KBM-7 (cell line): ENCODE measurements around the gene ZSCAN30.

Experiments used
- DNase-seq: peaks from one replicate; pipeline ENCODE4 v3.0.0-alpha.2; 2015
- in situ Hi-C: fragments of 300-500 bp; cut with MboI; formaldehyde crosslinking; loops from 2 replicates; pipeline ENCODE4 v1.14.3; 2020; ENCODE audit warnings: low sequenced_read_pairs, low pct_unique_long_range_greater_than_20kb, mixed read lengths

ZSCAN30 gene

GRCh38 chr18:35283923-35284794 is 5.9 kb downstream of the ZSCAN30 start:
- in situ Hi-C loops: no loop called here
- DNase-seq: no peak

GRCh38 chr18:35282353-35282752 is 7.7 kb downstream of the ZSCAN30 start:
- in situ Hi-C loops: no loop called here
- DNase-seq: no peak

- in situ Hi-C loops: no loop called here
- no peak for DNase-seq
Observed at GRCh38 chr18:35278969-35279368, 11.1 kb downstream of the ZSCAN30 start.

- in situ Hi-C loops: no loop called here
- no peak for DNase-seq
Observed at GRCh38 chr18:35278085-35278484, 11.9 kb downstream of the ZSCAN30 start.

- in situ Hi-C loops: no loop called here
- no peak for DNase-seq
Observed at GRCh38 chr18:35277633-35278032, 12.4 kb downstream of the ZSCAN30 start.

- no peak for DNase-seq
- in situ Hi-C loops: no loop called here
Observed at GRCh38 chr18:35276267-35276666, 13.8 kb downstream of the ZSCAN30 start.

- in situ Hi-C loops: no loop called here
- DNase-seq: no peak
Observed at GRCh38 chr18:35271656-35272055, 18.4 kb downstream of the ZSCAN30 start.

GRCh38 chr18:35268821-35269220 is 21.2 kb downstream of the ZSCAN30 start:
- in situ Hi-C loops: no loop called here

GRCh38 chr18:35267809-35268208 is 22.2 kb downstream of the ZSCAN30 start:
- DNase-seq: no peak
- in situ Hi-C loops: no loop called here

More at GRCh38 chr18:35268821-35269220, 21.2 kb downstream of the ZSCAN30 start:
- peak; percentile 87 for DNase-seq

- no peak for DNase-seq
Observed at GRCh38 chr18:35267161-35267651, 22.8 kb downstream of the ZSCAN30 start.

GRCh38 chr18:35264409-35264808 is 25.6 kb downstream of the ZSCAN30 start:
- in situ Hi-C loops: no loop called here
- DNase-seq: no peak

More at GRCh38 chr18:35267161-35267651, 22.8 kb downstream of the ZSCAN30 start:
- in situ Hi-C loops: no loop called here

GRCh38 chr18:35256947-35257346 is 33.1 kb downstream of the ZSCAN30 start:
- no peak for DNase-seq
- in situ Hi-C loops: no loop called here

GRCh38 chr18:35253655-35254287 is 36.3 kb downstream of the ZSCAN30 start:
- in situ Hi-C loops: no loop called here
- no peak for DNase-seq

GRCh38 chr18:35252466-35252865 is 37.6 kb downstream of the ZSCAN30 start:
- in situ Hi-C loops: no loop called here
- DNase-seq: no peak

- DNase-seq: no peak
- in situ Hi-C loops: loop anchor here (25.0 kb wide), 1 partner anchor 114 kb away; no protein-coding TSS in a partner anchor
Observed at GRCh38 chr18:35248429-35248828, 41.6 kb downstream of the ZSCAN30 start.

- DNase-seq: peak; percentile 37
- in situ Hi-C loops: loop anchor here (25.0 kb wide), 1 partner anchor 115 kb away; no protein-coding TSS in a partner anchor
Observed at GRCh38 chr18:35247412-35248249, 42.4 kb downstream of the ZSCAN30 start.

GRCh38 chr18:35246831-35247230 is 43.2 kb downstream of the ZSCAN30 start:
- in situ Hi-C loops: loop anchor here (25.0 kb wide), 1 partner anchor 115 kb away; no protein-coding TSS in a partner anchor
- DNase-seq: no peak

GRCh38 chr18:35245719-35246317 is 44.2 kb downstream of the ZSCAN30 start:
- no peak for DNase-seq

GRCh38 chr18:35244671-35245070 is 45.4 kb downstream of the ZSCAN30 start:
- in situ Hi-C loops: loop anchor here (25.0 kb wide), 1 partner anchor 118 kb away; no protein-coding TSS in a partner anchor
- DNase-seq: no peak

More at GRCh38 chr18:35245719-35246317, 44.2 kb downstream of the ZSCAN30 start:
- in situ Hi-C loops: loop anchor here (25.0 kb wide), 1 partner anchor 116 kb away; no protein-coding TSS in a partner anchor
